Stimulated activated CD8-positive, alpha-beta memory T cell treated with anti-CD3 and anti-CD28 coated beads, Interleukin-7, amount 100 ng/mL, for 1 hour (primary cell): Measurements from ENCODE around the gene TLR1.

Experiments used
- DNase-seq, 2 donors: peaks; one replicate each; pipeline ENCODE4 v3.0.0-alpha.2; 2020; ENCODE audit warnings: low read depth in 2 of 2

The TLR1 gene, protein sequence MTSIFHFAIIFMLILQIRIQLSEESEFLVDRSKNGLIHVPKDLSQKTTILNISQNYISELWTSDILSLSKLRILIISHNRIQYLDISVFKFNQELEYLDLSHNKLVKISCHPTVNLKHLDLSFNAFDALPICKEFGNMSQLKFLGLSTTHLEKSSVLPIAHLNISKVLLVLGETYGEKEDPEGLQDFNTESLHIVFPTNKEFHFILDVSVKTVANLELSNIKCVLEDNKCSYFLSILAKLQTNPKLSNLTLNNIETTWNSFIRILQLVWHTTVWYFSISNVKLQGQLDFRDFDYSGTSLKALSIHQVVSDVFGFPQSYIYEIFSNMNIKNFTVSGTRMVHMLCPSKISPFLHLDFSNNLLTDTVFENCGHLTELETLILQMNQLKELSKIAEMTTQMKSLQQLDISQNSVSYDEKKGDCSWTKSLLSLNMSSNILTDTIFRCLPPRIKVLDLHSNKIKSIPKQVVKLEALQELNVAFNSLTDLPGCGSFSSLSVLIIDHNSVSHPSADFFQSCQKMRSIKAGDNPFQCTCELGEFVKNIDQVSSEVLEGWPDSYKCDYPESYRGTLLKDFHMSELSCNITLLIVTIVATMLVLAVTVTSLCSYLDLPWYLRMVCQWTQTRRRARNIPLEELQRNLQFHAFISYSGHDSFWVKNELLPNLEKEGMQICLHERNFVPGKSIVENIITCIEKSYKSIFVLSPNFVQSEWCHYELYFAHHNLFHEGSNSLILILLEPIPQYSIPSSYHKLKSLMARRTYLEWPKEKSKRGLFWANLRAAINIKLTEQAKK

DNA sequence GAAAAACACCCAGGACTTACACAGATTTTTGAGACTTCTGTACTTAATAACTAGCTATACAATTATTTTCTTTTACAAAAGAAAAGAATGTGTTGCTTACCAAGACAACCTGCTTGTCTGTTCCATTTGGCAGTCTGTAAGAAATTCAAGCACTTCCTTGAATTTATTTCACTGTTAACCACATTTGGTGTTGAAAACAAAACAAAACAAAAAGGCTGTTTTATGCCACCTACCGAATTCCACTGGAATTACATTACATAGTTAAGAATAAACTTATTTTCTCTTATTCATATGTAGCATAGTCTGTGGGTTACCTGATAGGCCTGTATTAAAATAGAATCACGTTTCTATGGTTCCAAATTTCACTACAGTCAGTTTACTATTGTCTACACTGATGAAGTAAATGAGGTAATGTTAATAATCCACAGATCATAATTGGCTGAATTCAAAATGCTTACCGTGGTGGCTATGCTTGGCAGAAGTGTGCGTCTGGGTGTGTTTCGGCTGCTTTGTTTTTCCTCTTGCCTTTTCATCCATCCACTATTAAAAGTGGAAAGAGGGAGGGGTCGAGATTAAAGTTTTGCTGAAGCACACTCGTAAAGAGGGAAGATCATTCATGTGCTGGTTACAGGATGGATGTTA is at the start of gene TLR1:
TLR1 (minus strand) TSS at position 138 of the 642 bp plus-strand sequence. CDS start 5,960 bp downstream, outside the sequence.
- DNase-seq, result no peak

DNA sequence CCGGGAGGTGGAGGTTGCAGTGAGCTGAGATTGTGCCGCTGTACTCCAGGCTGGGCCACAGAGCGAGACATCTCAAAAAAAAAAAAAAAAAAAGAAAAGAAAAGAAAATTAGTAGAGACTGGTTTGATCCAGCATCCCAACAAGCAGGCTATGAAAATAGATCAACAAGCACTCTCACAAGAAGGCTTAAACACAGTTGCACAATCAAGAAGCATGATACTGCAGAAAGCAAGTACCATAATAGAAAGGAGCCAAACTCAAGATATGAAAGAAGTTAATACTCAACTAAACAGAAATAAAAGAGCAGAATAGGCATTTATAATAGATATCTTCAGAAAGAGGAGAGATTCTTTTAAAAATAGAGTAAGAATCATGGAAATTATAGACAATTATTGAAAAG is 41.4 kb upstream of the TLR1 start:
- DNase-seq, result no peak

DNA sequence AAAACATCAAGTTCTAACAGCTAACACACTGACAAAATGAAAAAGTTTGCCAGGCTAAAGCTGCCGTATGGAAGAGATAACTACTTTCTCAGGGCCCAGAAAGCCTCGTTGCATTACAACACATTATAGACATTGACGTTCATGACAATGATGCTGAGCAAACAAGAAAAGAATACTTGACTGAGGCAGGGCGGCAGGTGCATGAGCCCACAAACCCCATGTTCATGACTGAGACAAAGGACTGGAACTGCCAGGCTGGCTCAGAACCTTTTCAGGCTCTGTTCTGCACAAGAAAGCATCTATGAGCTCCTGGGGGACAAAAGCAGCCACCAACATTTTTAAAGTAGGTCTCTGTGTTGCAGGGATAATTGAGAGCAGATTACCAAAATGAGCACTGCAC is 38.4 kb upstream of the TLR1 start:
- DNase-seq, result no peak

DNA sequence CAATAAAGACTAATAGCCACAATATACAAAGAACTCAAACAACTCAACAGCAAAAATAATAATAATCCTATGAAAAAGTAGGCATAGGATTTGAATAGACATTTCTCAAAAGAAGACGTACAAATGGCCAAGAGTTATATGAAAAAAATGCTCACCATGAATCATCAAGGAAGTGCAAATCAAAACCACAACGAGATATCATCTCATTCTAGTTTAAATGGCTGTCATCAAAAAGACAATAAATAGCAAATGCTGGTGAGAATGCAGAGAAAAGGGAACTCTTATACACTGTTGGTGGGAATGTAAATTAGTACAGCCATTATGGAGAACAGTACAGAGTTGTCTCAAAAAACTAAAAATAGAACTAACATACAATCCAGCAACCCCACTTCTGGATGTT is 33.3 kb upstream of the TLR1 start:
- DNase-seq, result no peak

DNA sequence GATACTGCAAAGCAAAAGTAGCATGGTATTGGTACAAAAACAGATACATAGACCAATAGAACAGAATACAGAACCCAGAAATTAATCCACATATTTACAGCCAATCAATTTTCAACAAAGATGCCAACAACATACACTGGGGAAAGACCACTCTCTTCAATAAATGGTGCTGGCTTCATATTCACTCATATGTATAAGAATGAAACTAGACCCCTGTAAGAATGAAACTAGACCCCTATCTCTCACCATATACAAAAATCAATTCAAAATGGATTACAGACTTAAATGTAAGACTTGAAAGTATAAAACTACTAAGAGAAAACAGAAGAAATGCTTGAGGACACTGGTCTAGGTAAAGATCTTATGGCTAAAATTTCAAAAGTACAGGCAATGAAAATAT is 32.7 kb upstream of the TLR1 start:
- DNase-seq, result no peak

DNA sequence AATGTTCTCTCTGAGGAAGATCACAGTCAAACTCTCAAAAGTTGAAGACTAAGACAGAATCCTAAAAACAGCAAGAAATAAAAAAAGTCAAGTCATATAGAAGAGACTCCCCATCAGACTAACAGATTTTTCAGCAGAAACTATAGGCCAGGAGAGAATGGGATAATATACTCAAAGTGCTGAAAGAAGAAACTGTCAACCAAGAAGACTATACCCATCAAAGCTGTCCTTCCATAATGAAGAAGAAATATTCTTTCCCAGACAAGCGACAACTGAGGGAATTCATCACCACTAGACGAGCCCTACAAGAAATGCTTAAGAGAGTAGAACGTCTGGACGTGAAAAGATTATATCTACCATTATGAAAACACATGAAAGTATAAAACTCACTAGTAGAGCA is 30.0 kb upstream of the TLR1 start:
- DNase-seq, result no peak

DNA sequence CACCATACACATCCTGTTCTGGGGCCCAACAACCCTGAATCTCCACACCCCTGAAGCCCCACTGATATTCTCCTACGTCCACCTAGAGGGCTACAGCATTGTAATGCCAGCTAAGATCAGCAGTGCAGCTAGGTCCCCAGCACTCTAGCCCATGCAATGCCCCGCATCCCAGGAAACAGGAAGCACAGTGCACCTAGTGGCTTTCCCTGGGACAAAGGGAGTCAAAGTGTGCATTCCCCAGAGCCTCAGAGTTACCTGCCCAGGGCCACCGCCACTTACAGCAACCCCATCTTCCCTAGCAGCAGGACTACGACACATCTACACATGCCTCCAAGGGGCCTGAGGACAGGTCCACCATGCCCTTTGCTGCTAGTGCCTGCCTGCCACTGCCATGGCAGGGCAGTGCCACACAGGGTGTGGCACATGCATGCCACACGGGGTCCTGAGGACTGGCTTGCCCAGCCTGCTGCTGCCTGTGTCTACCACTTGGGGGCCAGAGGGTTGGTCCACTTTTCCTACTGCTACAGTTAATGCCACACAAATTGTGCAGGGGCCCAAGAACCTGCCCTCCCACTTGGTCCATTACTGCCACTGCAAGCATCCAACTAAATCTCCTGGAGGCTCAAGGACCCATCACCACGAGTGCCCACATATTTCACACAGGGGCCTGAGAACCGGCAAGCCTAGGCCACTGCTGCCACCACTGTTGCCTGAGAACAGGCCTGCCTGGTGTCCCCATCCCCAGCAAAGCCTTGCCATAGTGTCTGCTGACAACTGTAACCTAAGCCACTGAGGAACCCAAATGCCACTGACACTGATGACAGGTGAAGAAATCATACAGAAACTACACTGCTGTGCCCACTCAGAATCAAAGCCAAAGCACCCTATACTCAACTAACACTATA is 28.3 kb upstream of the TLR1 start:
- DNase-seq, result no peak

DNA sequence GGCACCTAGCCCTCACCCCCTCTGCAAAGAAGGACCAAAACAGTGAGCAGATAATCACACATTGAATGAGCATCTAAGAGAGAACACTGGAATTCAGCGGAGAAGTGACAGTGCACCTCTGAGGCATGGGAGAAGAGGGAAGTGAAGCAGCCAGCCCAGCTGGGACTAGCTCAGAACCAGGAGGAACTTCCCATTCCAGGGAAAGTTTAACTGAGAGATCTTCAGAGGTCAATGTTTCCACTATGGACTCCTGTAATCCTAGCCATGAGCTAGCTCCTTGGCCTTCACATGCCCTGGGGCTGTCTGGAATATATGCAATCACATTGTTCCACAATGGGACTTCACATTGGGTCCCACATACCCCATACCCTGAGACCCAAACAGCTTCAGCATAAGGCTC is 27.6 kb upstream of the TLR1 start:
- DNase-seq, result no peak

DNA sequence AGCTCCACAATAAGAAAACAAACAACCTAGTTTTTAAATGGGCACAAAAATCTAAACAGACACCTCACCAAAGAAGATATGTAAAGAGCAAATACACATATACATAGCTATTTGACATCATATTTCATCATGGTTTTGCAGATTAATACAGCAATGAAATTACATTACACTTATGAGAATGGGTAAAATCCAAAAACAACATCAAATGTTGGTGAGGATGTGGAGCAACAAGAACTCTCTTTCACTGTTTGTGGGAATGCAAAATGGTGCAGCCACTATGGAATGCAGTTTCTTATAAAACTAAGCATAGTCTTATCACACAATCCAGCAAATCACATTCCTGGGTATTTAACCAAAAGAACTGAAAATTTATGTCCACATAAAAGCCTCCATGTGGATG is 27.1 kb upstream of the TLR1 start:
- DNase-seq, result no peak

DNA sequence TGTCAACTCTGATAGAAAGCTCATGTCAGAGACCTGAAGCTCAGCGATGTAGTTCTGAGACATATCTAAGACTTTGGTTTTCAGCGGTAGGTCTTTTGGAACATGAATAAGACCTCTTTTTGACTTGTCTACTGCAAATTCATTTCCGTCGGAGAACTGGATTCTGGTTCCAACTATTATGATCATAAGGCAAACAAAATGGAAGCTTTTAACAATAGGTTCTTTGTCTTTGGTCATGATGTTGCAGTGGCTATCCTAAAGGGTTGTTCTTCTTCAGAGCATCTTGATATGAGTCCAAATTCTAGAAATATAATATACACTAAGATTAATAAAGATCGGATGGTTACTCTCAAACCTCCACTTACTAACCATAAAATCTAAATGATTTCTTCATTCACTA is 24.6 kb upstream of the TLR1 start:
- DNase-seq, result no peak

DNA sequence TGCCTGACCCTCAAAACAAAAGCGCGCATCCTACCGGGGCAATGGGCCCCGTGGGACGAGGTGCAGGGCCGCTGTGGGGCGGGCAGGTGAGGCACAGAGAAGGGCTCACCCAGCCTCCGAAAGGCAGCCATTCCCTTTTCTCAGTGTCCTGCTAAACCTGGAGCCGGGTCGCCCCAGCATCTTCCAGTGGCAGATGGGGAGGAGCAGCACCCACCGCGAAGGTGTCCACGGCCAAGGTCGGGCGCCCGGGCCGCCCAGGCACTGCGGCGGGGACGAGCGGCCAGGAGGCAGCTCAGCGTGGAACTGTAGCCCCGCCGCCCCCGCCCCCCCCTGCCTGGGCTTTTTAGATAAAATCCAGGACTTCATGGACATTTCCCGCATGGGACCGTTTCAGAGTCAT is 19.2 kb upstream of the TLR1 start:
- no peak for DNase-seq

DNA sequence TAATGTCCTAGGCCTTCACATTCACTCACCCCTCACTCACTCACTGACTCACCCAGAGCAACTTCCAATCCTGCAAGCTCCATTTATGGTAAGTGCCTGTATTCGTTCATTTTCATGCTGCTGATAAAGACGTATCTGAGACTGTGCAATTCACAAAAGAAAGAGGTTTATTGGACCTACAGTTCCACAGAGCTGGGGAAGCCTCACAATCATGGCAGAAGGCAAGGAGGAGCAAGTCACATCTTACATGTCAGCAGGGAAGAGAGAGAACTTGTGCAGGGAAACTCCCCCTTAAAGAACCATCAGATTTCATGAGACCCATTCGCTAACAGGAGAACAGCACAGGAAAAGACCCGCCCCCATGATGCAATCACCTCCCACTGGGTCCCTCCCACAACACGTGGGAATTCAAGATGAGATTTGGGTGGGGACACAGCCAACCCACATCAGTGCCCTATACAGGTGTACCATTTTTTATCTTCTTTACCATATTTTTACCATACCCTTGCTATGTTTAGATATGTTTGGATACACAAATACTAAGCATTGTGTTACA is 18.2 kb upstream of the TLR1 start:
- no peak for DNase-seq

DNA sequence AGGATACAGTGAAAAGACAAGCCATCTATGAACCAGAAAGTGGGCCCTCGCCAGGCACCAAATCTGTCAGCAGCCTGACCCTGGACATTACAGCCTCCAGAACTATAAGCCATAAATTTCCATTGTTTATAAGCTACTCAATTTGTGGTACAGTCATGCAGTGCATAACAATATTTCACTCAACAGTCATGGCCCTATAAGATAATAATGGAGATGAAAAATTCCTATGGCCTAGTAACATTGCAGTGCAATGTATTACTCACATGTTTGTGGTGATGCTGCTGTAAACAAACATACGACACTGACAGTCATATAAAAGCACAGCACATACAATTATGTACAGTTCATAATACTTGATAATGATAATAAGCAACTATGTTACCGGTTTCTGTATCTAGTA is 17.1 kb upstream of the TLR1 start:
- DNase-seq, result no peak

DNA sequence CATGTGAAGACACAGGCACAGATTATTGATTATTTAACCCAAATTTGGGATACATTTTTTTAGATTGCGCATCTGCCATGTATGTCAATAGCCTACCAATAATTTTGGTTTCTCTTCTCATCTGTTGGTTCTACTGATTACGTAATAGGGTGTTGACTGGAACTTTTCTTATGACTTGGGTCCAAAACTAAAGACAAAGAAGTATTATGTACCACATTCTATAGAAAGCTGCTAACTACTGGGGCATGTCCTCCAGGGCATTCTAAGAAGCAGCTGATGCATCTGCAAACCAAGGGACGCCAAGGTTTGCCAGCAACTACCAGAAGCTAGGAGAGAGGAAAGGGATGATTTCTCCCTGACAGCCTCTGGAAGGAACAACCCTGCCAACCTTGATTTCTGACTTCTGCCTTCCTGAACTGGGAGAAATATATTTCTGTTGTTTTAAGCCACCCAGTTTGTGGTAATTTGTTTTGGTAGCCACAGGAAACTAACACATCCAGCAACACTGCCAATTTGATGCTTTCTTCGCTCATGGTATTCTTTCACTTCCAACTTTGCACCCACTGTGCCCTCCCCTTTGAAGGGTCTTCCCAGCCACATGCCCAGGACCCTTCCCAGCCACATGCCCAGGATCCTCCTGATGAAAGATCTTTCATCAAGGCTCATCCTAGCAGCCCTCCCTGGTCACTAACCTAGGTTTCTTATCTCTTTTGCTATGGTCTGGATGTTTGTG is 15.9 kb upstream of the TLR1 start:
- DNase-seq, result no peak

DNA sequence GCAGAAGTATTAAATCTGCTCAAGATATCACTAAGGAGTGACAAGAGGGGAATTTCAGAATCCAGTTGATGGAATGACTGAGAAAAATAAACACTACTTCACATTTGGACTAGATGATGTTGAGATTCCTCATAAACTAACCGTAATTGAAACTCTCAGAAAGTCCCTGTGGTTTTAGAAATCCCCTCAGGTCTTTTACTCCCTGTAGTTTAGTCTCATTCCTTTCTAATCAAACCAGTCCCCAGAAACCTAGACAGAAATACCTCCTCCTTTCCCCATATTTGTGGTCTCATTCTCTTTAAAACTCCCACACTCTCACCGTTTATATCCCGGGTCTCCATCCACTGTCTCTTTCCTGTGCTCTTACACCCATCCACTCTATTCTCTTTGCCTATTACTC is 15.0 kb upstream of the TLR1 start:
- DNase-seq, result no peak

DNA sequence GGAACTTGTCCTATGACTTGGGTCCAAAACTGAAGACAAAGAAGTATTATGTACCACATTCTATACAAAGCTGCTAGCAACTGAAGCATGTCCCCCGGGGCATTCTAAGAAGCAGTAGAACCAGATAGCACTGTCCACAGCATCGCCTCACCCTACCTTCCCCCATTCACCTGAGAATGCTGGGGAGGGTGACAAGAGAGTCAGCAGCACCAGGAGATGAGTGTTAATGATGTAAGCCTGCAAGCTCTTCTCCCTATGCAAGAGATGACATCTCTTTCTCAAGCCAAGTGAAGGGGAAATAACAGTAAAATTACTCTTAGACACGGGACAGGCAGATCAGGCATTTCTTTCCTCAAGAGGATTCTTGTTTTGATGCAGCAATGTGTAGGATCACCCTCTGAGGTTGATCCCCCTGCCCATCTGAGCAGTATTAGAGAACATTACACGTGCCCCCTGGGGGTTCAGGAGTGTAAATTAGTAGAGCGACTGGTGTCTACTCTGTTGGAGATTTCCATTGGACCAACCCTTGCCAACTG is 13.9 kb upstream of the TLR1 start:
- DNase-seq, result no peak

DNA sequence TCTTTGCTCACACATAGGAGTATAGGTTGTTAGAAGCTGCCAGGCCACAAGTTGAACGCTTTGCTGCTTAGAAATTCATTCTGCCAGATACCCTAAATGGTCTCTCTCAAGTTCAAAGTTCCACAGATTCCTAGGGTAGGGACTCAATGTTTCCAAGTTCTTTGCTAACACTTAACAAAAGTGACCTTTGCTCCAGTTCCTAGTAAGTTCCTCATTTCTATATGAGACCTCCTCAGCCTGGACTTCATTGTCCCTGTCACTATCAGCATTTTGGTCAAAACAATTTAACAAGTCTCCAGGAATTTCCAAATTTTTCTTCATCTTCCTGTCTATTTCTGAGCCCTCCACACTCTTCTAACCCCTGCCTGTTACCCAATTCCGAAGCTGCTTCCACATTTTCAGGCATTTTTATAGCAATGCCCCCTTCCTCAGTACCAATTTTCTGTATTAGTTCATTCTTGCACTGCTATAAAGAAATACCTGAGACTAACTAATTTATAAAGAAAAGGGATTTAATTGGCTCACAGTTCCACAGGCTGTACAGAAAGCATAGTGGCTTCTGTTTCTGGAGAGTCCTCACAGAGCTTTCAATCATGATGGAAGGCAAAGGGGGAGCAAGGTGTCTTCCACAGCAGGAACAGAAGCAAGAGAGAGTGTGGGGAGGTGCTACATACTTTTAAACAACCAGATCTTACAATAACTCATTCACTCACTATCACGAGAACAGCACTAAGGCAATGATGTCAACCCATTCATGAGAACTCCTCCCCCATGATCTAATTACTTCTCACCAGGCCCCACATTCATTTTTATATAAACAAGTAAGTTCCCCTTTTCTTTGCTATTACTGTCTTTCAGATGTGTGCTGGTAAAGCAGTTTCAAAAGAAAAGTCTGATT is 11.5 kb upstream of the TLR1 start:
- no peak for DNase-seq

DNA sequence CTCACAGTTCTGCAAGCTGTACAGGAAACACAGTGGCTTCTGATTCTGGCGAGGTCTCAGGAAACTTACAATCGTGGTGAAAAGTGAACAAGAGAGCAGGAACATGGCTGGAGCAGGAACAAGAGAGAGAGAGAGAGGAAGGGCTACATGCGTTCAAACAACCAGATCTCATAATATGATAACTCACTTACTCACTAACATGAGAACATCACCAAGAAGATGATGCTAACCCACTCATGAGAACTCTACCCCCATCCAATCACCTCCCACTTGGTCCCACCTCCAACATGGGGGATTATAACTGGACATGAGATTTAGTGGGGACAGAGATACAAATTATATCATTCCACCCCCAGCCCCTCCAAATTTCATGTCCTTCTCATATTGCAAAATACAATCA is 9.8 kb upstream of the TLR1 start:
- DNase-seq, result no peak

DNA sequence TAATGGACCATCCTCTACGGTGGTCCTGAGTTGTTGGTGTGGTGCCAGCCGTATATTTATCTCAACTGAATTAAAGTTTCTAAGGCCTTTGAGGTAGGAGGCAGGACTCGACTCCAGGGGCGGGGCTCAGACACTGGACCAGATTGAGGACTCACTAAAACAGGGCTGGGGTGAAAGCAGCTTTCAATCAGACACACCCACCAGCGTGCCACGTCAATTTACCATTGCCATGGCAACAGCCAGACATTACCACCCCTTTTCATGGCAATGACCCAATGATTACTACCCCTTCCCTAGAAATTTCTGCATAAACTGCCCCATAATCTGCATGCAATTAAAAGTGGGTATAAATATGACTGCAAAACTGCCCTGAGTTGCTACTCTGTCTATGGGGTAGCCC is 6.7 kb upstream of the TLR1 start:
- DNase-seq, result no peak
